H1 (cell line): ENCODE measurements around the gene HSD17B1.

Source experiments
- CHD2 ChIP-seq: IDR thresholded peaks from 2 replicates; pipeline ENCODE4 v1.6.1; 2012; ENCODE audit warnings: low read length, improper control_type of control experiment
- EZH2 ChIP-seq: fragments of 200-600 bp; sonication (generic); IDR thresholded peaks from 2 replicates; pipeline ENCODE4 v1.7.1; 2012; ENCODE audit warnings: low read depth, mild to moderate bottlenecking, moderate library complexity, low read length, inconsistent platforms; ENCODE audit not compliant: severe bottlenecking
- JUN ChIP-seq: IDR thresholded peaks from 2 replicates; pipeline ENCODE4 v1.6.1; 2011; ENCODE audit warnings: low read depth, mild to moderate bottlenecking, improper control_type of control experiment, low read length
- KDM1A ChIP-seq: fragments of 200-600, 300-600 bp; sonication (generic); IDR thresholded peaks from 2 replicates; pipeline ENCODE4 v1.7.1; 2016; ENCODE audit warnings: mild to moderate bottlenecking, low read length, borderline replicate concordance
- RAD21 ChIP-seq, 2 experiments: IDR thresholded peaks in 1 of 2; conservative IDR thresholded peaks in 1 of 2; 2 replicates each; pipeline ENCODE4 v1.6.1; 2011; ENCODE audit warnings: low read depth in 2 of 2, low read length in 2 of 2, improper control_type of control experiment in 1 of 2, inconsistent platforms in 1 of 2, mild to moderate bottlenecking in 1 of 2, moderate library complexity in 1 of 2
- RBBP5 ChIP-seq: IDR thresholded peaks from 2 replicates; pipeline ENCODE4 v1.7.1; 2012; ENCODE audit warnings: low read depth, mild to moderate bottlenecking, inconsistent platforms, low read length, moderate library complexity, borderline replicate concordance
- SIX5 ChIP-seq: IDR thresholded peaks from 2 replicates; pipeline ENCODE4 v1.6.1; 2011; ENCODE audit warnings: mild to moderate bottlenecking, low read depth, low read length
- TAF7 ChIP-seq: optimal IDR thresholded peaks from 2 replicates; pipeline ENCODE3; 2011; ENCODE audit warnings: low read depth, mild to moderate bottlenecking, inconsistent platforms, low read length, moderate library complexity, borderline replicate concordance
- TF ChIP-seq, protein P1 (sequence below), 3 experiments: IDR thresholded peaks; 1 replicate in 2 of 3; 2 replicates in 1 of 3; pipeline versions ENCODE4 v1.5.1 to v1.6.1; 2011; ENCODE audit warnings: low read length in 3 of 3, mild to moderate bottlenecking in 3 of 3, inconsistent platforms in 2 of 3, low read depth in 1 of 3, moderate library complexity in 1 of 3; ENCODE audit not compliant: insufficient read depth in 1 of 3; ENCODE audit errors: control extremely low read depth in 1 of 3
- TF ChIP-seq, protein P2 (sequence below): IDR thresholded peaks from 2 replicates; pipeline ENCODE4 v1.6.1; 2011; ENCODE audit warnings: low read depth, mild to moderate bottlenecking, low read length; ENCODE audit not compliant: insufficient read depth

DNA sequence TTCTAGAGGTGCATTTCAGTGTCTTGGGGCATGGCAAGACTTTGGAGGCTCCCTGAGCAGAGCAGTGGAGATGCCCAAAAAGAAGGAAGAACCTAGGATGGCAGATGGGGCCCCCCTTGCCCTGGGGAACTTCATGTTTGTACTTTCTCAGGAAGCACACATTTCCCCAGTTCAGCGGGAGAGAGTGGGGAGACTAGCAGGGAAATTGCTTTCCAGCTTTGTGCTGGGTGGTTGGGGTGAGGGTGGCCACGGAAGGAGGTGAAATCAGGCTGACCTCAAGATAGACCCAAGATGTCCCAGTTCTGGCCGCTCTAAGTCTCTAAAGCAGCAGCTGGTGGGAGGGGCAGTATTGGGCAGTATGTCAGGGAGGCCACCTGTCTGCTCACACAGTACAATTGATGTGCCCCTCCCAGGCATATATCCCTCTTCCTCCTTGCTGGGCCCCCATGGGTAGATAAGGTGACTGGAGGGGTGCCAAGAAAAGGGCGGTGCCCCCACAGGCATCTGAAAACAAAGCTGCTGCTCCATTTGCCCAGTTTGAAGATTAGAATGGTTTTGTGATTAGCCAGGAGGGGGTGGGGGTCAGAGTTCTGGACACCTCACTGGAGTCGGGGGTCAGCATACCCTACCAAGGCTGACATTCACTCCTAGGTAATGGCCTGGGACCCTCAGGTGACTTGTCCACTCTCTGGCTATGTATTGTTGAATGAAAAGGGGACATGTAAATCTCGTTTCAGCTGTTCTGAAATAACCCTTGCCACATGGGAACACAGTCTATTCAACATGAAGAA lies 33.8 kb upstream of the HSD17B1 start:
- TF ChIP-seq, protein P1, sequence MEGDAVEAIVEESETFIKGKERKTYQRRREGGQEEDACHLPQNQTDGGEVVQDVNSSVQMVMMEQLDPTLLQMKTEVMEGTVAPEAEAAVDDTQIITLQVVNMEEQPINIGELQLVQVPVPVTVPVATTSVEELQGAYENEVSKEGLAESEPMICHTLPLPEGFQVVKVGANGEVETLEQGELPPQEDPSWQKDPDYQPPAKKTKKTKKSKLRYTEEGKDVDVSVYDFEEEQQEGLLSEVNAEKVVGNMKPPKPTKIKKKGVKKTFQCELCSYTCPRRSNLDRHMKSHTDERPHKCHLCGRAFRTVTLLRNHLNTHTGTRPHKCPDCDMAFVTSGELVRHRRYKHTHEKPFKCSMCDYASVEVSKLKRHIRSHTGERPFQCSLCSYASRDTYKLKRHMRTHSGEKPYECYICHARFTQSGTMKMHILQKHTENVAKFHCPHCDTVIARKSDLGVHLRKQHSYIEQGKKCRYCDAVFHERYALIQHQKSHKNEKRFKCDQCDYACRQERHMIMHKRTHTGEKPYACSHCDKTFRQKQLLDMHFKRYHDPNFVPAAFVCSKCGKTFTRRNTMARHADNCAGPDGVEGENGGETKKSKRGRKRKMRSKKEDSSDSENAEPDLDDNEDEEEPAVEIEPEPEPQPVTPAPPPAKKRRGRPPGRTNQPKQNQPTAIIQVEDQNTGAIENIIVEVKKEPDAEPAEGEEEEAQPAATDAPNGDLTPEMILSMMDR (IDR thresholded peaks at IDR 0.05; ENCODE audit: control extremely low read depth in 1 of 3, insufficient read depth in 1 of 3, low read depth in 1 of 3, low read length in 3 of 3), result no peak
- TF ChIP-seq TAF7 (no peak), RAD21 (IDR thresholded peaks at IDR 0.05 in 1 of 2, conservative IDR thresholded peaks at IDR 0.05 in 1 of 2; ENCODE audit: low read depth in 2 of 2, low read length in 2 of 2) (no peak), JUN (no peak), KDM1A (no peak), EZH2 (no peak), CHD2 (no peak), SIX5 (no peak), RBBP5 (no peak)
- TF ChIP-seq, protein P2, sequence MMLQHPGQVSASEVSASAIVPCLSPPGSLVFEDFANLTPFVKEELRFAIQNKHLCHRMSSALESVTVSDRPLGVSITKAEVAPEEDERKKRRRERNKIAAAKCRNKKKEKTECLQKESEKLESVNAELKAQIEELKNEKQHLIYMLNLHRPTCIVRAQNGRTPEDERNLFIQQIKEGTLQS, result no peak
